HG03025 (cell line): ENCODE measurements around the gene MRPL28.
A peak's percentile ranks its signal among the peaks of the same experiment; 100 is the strongest.
"Not testable (repeated sequence)": the region's sequence is repeated elsewhere in the genome, so short reads cannot be mapped to it uniquely, and the experiment has no call there.

Experiments
- ATAC-seq: cut with Tn5 transposase; IDR thresholded peaks from one replicate; pipeline ENCODE4 v1.9.1; 2021; ENCODE audit warnings: mild to moderate bottlenecking, moderate library complexity; ENCODE audit not compliant: unreplicated experiment, low FRiP score

Gene MRPL28

DNA sequence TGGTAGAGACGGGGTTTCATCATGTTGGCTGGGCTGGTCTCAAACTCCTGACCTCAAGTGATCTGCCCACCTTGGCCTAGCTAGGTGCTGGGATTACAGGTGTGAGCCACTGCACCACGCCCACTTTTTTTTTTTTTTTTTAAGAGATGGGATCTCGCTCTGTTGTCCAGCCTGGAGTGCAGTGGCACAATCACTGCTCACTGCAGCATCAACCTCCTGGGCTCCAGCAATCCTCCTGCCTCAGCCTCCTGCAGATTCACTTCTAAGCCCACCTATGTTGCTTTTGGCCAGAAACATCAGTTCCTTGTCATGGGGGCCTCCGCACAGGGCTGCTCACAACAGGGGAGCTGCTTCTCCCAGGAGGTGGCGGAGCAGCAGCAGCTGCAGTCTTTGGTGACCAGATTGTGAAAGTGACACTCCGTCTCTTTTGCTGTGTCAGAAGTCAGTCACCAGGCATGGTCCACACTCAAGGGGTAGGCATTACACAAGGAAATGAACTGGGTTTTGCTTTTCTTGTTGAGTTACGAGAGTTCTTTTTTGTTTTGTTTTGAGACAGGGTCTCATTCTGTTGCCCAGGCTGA, 22.2 kb upstream of the MRPL28 start:
- ATAC-seq = no peak

DNA sequence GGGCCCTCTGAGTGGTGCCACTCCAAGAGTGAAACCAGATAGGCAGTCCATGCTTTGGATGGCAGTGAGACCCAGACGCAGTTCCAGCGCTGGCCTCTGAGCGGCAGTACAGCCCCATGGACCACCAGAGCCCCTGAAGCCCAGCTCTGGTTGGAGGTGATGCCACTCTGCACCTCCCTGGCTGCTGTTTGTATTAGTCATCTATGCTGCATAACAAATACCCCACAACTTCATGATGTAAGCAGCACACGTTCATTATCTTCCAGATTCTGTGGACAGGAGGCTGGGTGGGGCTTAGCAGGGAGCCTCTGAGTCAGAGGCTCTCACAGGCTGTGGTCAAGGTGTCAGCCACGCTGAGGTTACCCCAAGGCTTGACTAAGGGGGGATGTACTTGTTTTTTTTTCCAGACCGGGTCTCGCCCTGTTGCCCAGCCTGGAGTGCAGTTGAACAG, 21.6 kb upstream of the MRPL28 start:
- ATAC-seq = no peak

DNA sequence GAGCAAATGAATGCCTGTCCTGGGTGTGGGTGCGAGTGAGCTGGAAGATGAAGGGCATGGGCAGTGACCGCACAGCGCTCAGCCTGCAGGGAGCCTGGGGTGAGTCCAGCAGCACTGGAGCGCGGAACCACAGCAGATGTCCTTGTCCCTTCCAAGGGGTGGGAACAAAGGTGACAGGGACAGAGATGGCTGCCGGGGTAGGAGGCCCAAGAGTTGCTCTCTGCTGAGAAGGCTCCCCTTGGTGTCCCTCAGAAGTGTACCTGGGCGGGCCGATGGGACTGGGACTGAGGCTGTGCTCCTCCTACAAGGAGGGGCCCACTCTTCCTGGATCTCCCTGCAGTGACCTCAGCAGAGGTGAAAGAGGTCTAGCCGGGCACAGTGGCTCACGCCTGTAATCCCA, 19.0 kb upstream of the MRPL28 start:
- ATAC-seq = no peak

DNA sequence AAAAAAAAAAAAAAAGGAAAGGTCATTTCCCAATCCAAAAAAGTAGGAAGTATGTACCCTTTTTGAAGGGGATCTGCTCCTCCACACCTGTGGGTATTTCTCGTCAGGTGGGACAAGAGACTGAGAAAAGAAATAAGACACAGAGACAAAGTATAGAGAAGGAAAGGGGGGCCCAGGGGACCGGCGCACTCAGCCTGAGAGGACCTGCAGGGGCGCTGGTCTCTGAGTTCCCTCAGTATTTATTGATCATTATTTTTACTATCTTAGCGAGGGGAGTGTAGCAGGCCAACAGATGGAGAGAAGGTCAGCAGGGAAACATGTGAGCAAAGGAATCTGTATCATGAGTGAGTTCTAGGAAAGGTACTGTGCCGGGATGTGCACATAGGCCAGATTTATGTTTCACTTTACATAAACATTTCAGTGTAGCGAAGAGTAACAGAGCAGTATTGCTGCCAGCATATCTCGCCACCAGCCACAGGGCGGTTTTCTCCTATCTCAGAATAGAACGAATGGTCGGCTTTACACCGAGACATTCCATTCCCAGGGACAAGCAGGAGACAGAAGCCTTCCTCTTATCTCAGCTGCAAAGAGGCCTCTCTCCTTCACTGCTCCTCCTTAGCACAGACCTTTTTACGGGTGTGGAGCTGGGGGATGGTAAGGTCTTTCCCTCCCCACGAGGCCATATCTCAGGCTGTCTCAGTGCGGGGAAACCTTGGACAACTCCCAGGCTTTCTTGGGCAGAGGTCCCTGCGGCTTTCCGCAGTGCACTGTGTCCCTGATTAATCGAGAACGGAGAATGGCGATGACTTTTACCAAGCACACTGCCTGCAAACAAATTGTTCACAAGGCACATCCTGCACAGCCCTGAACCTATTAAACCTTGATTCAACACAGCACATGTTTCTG, 17.7 kb upstream of the MRPL28 start:
- ATAC-seq = not testable (repeated sequence)

DNA sequence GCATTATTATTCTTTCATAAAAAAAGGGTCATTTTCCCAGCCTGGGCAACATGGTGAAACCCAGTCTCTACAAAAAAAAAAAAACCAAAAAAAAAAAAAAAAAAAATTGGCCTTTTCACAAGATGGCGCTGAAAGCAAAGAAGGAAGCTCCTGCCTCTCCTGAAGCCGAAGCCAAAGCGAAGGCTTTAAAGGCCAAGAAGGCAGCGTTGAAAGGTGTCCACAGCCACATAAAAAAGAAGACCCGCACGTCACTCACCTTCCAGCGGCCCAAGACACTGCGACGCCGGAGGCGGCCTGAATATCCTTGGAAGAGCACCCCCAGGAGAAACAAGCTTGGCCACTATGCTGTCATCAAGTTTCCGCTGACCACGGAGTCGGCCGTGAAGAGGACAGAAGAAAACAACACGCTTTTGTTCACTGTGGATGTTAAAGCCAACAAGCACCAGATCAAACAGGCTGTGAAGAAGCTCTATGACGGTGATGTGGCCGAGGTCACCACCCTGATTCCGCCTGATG, 16.4 kb upstream of the MRPL28 start:
- ATAC-seq = no peak

DNA sequence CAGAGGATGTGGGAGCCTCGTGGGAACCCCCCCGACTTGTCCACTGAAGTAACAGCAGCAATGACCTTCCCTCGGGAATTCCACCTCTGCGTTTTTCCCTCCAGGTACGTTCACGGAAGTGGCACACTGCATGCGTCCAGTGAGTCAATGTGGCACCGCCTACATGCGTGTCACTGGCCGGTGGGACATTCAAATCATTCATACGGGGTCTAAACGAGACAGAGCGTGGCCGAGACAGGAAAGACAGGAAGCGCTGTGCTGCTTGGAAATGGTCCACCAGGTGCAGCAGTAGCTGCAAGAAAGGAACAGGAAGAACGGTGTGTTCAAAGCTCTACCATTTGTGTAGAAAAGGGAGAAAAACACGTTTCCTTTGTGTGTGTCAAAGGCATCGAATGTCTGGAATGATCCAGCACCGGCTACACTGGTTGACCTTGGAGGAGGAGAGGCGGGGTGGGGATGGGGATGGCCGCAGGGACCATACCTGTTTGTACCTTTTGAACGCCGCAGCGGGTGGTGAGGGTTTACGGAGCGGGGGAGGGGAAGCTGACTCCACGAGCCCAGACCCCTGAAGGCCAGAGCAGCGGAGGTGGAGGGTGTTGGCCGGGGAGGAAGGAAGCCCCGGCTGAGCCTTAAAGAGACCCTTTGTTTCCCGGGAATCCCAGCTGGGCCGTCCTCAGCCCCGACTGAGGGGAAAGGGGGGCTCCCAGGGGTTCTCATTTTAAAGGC, 13.2 kb upstream of the MRPL28 start:
- ATAC-seq = no peak

DNA sequence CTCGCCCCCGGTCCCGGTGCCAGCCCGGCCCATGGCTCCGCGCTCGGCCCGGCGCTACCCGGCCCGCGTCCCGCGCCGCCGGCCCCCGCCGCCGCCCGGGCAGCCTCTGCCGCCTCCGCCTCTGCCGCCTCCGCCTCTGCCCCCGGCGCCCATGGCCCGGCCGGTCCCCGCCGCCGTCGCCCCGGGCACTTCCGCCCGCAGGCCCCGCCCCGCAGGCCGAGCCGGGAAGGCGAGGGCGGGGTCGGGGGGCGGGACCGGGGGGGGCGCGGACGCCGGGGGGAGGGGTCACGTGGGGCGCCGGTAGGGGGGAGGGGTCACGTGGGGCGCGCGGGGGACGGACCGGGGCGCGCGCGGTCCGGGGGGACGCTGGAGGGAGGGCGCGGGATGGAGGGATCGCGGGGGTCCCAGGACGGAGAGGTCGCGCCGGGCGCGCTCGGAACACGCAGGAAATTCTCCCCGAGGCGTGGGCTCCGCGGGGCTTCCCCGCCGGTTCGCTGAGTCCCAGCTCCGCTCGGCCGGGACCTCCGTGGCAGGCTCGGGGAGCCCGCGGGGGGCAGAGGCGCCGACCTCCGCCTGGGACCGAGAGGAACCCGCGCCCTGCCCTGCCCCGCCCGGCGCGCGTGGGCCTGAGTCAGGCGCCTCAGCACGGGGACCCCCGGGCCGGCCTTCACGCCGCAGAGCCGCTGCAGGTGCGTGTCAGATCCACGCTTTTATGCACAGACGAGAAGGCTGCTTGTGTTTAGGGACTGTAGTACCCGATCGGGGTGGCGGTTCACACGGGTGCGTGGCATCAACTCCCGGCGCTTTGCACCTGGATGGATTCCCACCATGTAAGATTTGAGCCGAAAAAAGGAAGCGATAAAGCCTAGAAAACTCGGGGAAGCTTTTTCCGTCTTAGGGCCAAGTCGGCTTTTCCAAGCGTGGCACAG, 11.7 kb upstream of the MRPL28 start, which contains the start of gene PGAP6:
Gene PGAP6, minus strand, starts transcription at position 190 of the 929 bp plus-strand sequence. Its CDS starts 157 bp downstream, at position 33.
- peak; percentile 43 for ATAC-seq

DNA sequence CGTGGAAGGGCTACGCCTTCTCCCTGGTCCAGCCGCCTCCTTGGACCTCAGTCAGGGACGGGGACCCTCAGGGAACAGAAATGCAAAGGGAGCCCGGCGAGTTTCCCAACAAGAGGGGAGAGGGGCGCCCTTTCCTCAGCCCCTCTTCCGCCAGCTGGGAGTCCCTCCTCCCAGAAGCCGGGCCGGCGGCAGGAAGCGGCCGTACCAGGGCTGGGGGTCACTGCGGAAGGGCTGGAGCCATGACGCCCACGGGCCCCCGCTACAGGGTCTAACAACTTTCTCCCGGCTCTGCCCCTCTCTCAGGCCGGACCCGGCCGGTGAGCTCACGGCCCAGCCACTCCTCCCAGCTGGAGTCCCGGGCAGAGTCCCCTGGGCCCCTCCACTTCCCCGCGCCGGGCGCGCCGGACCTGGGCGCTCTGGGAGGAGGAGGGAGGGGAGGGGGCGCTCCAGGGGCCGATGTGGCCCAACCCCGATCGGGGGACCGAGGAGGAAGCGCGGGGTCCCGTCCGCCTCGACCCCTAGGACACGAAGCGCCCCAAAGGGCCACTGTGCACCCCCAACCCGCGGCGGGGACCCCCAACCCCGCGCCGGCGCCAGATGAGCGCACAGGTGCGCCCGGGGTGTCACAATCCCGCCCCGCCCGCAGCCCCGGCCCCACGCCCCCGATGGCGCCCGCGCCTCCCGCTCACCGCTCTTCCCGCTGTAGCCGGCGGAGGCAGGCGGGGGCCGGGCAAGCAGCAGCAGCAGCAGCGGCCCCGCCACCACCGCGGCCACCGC, 10.9 kb upstream of the MRPL28 start:
- peak; percentile 17 for ATAC-seq

DNA sequence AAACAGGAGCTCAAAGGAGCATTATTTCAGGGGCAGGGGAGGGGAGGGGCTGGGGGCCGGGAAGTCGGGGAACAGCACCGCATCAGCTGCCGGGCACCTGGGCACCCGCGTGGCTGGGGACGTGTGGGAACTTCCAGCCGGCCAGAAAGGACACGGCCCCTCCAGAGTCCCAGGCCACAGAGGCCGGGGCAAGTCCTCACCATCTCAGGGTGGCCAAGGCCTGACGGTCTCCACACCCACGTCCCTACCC, 10.3 kb upstream of the MRPL28 start:
- no peak for ATAC-seq

DNA sequence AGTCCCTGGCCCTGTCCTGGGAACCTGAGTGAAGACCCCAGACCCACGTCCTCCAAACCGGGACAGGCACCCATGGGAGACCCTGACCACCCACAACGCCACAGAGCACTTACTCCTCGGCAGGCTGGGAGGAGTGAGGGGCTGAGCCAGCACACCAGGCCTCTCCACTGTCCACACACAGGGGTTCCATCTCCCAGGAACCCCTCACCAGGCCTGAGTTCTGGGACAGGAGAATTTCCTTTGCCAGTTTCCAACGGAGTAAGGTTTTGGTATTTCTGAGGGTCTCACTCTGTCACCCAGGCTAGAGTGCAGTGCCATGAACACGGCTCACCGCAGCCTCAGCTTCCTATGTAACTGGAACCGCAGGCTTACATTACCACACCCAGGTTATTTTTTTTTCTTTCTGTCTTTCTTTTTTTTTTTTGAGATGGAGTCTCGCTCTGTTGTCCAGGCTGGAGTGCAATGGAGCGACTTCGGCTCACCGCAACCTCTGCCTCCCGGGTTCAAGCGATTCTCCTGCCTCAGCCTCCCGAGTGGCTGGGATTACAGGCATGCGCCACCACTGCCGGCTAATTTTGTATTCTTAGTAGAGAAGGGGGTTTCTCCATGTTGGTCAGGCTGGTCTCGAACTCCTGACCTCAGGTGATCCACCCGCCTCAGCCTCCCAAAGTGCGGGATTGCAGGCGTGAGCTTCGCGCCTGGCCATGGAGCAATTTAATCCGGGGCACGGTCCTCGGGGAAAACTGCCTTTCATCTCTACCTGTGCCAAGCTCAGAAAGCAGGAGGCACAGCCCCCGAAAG, 9.8 kb upstream of the MRPL28 start:
- ATAC-seq = no peak

DNA sequence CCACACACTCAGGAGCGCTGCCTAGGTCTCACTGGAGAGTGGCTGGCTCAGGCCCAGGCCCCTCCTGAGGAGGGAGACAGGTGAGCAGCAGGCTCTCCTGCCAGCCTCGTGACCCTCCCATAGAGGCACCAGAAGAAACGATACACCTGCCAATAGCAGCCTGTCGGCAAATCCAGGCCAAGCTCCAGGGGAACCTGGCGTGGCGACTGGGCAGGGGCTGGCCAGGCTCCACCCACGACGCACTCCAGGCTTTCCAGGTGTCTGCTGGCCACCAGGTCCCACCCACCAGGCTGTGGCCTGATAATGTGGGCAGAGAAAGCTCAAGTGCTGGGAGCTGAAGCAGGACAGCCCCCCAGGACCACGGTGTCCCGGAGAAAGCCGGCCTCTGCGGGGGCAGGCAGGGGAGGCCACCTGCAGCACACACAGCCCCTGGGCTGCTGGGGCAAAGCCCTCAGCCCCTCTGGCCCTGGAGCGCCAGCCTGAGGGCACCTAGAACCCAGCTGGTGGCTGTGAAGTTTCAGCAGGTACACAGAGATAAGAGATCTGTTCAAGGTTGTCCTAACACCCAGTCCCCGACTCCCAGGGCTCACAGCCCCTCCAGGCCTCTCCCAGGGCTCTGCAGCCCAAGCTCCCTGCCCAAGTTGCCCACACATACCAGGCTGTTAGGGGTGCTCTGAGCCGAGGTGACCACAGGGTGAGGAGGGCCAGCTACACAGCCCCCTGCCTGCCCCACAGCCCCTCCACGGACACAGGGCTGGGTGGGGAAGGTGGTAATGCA, 9.0 kb upstream of the MRPL28 start:
- no peak for ATAC-seq

DNA sequence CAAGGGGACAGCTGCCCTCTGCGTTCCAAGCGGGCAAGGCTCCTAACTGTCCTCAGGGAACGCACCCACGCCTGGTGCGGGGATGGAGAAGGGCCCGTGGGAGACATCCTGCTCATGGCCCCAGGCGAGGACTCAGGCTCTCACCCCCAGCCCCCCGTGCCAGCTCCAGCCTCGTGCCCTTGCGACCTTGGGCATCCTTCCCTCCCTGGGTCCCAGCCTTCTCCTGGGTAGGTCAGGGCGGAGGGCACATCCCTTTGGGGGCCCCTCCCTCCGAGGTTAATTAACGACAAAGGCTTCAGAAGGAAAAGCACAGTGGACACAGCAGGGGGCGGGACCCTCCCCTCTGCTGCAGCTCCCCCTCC, 8.5 kb upstream of the MRPL28 start:
- ATAC-seq = no peak

DNA sequence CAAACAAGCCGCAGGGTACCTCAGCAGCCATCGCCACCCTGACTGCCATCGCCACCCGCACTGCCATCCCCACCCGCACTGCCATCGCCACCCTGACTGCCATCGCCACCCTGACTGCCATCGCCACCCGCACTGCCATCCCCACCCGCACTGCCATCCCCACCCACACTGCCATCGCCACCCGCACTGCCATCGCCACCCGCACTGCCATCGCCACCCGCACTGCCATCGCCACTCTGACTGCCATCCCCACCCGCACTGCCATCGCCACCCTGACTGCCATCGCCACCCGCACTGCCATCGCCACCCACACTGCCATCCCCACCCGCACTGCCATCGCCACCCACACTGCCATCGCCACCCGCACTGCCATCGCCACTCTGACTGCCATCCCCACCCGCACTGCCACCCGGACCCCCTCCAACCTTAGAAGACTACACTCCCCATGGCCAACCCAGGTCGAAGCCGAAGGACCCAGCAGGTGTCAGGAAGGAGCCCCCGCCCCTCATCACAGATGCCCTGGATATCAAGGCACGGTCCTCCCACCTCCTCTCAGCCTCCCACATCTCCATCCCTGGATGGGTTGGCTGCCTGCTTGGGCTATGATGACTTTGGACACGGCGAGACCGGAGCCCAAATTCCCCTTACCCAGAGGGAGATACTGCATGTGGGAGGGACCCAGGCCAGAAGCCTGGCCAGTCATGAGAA, 7.9 kb upstream of the MRPL28 start:
- ATAC-seq = not testable (repeated sequence)

DNA sequence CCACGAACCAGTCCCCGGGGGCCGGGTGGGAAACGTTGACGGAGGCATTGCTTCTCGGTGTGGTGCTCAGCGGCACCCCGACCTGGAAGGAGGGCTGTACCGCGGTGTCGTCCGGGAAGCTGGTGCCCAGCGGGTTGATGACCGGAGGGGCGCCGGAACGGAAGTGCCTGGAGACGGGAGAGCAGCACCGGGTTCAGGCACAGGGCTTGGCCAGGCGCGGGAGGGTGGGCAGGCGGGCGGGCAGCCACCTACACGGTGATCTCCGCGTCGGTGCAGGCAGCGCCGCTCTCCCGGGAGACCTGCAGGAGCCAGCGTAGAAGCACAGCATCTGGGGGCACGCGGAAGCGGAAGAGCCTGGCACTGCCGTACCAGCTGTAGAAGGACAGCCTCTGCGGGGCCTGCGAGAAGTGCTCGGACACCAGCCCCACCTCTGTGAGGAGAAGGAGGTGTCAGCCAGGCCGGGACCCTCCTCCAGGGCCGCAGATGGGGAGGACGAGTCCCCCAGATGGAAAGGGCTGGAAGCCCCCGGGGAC, 7.1 kb upstream of the MRPL28 start:
- no peak for ATAC-seq

DNA sequence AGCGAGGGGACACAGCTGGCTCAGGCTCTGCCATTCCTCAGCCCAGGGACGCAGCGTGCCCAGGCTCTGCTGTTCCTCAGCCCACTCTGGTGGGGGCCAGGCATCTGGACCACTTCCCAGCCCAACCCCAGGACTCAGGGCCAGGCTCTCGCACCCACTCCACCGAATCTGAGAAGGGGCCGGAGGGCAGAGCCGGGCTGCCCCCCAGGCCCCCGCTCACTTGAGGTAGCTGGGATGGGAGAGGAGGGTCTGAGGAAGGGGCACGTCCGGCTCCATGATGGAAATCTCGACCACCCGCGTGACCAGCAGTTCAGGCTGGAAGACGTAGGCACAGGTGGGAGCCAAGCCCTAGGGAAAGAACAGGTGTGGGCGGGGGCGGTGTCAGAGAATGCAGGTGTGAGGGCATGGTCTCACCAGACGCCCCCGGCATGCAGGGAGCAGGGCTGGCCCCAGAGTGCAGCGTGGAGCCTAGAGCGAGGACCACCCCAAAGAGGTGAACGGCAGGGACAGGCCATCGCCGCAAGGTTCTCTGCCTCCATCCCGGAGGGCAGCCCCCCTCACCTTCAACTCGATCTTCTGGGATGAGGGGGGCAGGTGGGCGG, 6.6 kb upstream of the MRPL28 start:
- ATAC-seq = no peak

DNA sequence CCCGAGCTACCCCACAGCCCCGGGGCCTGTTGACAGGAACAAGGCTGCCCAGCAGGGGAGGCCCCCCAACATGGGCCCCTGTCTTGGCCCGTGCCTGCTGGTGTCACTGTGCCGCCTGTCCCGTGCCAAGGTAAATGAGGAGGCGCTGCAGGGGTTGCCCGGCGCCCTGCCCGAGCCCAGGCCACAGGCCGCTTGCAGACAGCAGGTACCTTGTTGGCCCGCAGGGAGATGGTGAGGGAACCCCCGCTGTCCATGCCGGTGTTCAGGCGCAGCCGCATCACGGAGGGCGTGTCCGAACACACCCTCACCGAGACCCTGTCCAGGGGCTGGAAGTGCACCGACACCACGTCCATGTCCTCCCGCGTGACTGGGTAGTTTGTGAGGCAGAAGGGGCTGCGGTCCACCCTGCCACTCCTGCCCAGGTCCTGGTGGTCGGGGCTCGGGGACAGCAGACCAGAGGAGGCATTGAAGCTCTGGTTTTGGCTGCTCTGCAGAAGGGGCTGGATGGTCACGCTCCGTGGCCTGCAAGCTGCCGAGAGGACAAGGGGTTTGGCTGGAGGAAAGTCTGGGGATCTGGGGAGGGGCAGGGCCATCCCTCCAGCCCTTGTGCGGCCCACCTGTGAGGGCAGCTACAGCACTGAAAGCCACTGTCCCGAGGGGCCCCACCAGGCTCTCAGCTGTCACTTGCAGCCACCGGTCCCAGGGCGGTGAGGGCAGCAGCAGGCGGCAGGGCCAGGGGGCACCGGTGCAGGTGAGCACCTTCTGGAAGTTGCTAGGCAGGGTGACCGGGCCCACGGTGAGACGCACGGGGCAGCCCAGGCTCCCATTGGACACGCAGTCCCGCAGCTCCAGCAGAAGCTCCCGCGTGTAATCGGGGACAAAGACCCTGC, 5.8 kb upstream of the MRPL28 start:
- ATAC-seq = no peak
